Glutamatergic neuron (in vitro differentiated cells): ENCODE data around the gene KCTD11. TPM values are rescaled to one million over a fixed set of nuclear protein-coding genes. Genes with fewer than 3 reads are reported as not detected.

Experiments
- DNase-seq: peaks from one replicate; pipeline ENCODE4 v3.0.0; 2022
- H3K27ac Mint-ChIP-seq: one replicate; pipeline ENCODE4 v1.8.0; 2020; ENCODE audit warnings: mild to moderate bottlenecking, mixed read lengths, inconsistent platforms; ENCODE audit not compliant: unreplicated experiment
- H3K27me3 Mint-ChIP-seq: one replicate; pipeline ENCODE4 v1.8.0; 2020; ENCODE audit warnings: mild to moderate bottlenecking, moderate library complexity, mixed read lengths, inconsistent platforms; ENCODE audit not compliant: unreplicated experiment
- H3K36me3 Mint-ChIP-seq: one replicate; pipeline ENCODE4 v1.8.0; 2020; ENCODE audit warnings: mild to moderate bottlenecking, mixed read lengths, inconsistent platforms; ENCODE audit not compliant: unreplicated experiment
- H3K4me1 Mint-ChIP-seq: one replicate; pipeline ENCODE4 v1.8.0; 2020; ENCODE audit warnings: mild to moderate bottlenecking, low read depth, mixed read lengths, inconsistent platforms; ENCODE audit not compliant: unreplicated experiment
- H3K4me3 Mint-ChIP-seq: one replicate; pipeline ENCODE4 v1.8.0; 2020; ENCODE audit warnings: mild to moderate bottlenecking, mixed read lengths, inconsistent platforms; ENCODE audit not compliant: unreplicated experiment
- H3K9me3 Mint-ChIP-seq: one replicate; pipeline ENCODE4 v1.8.0; 2020; ENCODE audit warnings: mild to moderate bottlenecking, moderate library complexity, mixed read lengths, inconsistent platforms; ENCODE audit not compliant: unreplicated experiment
- CTCF ChIP-seq: fragments of 200-600 bp; sonication (generic); IDR thresholded peaks from one replicate; pipeline ENCODE4 v1.5.0; 2021; ENCODE audit not compliant: partially characterized antibody, unreplicated experiment
- long read RNA-seq: library from polyadenylated mRNA; unstranded; transcript quantifications from one replicate; pipeline ENCODE4 v2.0.0, GENCODE V29; 2020; ENCODE audit not compliant: unreplicated experiment
- total RNA-seq: library from RNA; stranded (reverse); fragmentation: NEBNext Ultra II Directional; extraction: Animal tissue kit (Norgen Biotek cat#: 25700); gene quantifications from one replicate; pipeline ENCODE4 v1.2.1, GENCODE V29; 2021; ENCODE audit not compliant: unreplicated experiment

Gene KCTD11
- 2.2 TPM for total RNA-seq
- long read RNA-seq: 0 reads

GRCh38 chr17:7351665-7352502, at the start of gene KCTD11:
TSS of gene KCTD11 (plus strand) at chr17:7352162.
- H3K4me1 Mint-ChIP-seq: peaks cover 6% of the 10 kb centered on the region

GRCh38 chr17:7304179-7304578, 47.8 kb upstream of the KCTD11 start:
- H3K4me3 Mint-ChIP-seq: no peak overlapping the region
- no peak for TF ChIP-seq CTCF
- H3K36me3 Mint-ChIP-seq: peaks cover 3% of the 10 kb centered on the region
- H3K4me1 Mint-ChIP-seq: peaks cover 1% of the 10 kb centered on the region
- no peak overlapping the region for H3K27ac Mint-ChIP-seq
- DNase-seq: no peak
- peaks cover 12% of the 10 kb centered on the region for H3K9me3 Mint-ChIP-seq
- H3K27me3 Mint-ChIP-seq: peaks cover 13% of the 10 kb centered on the region

More at GRCh38 chr17:7351665-7352502, at the start of gene KCTD11:
- H3K9me3 Mint-ChIP-seq: peaks cover 6% of the 10 kb centered on the region
- peak within 1 kb of the TSS; percentile 90 for H3K4me3 Mint-ChIP-seq
- H3K27me3 Mint-ChIP-seq: peaks cover 8% of the 10 kb centered on the region
- H3K36me3 Mint-ChIP-seq: no peaks in the 10 kb centered on the region
- peak within 1 kb of the TSS; percentile 25 for H3K27ac Mint-ChIP-seq
- DNase-seq: peak; percentile 80
- TF ChIP-seq CTCF: no peak

GRCh38 chr17:7306911-7307685, 44.9 kb upstream of the KCTD11 start, which contains the start of gene EIF5A:
TSS of gene EIF5A (plus strand) at chr17:7307628. CDS start at chr17:7309636, 2,008 bp downstream.
- Mint-ChIP-seq H3K27me3 (peaks cover 13% of the 10 kb centered on the region), H3K4me3 (peak within 1 kb of the TSS; percentile 99), H3K4me1 (peaks cover 11% of the 10 kb centered on the region), H3K9me3 (peaks cover 21% of the 10 kb centered on the region), H3K36me3 (peaks cover 10% of the 10 kb centered on the region), H3K27ac (peak within 1 kb of the TSS; percentile 99)
- no peak for TF ChIP-seq CTCF
- DNase-seq: peak; percentile 100

GRCh38 chr17:7307686-7308624, 44.0 kb upstream of the KCTD11 start:
- no peak for TF ChIP-seq CTCF
- H3K4me1 Mint-ChIP-seq: peaks cover 11% of the 10 kb centered on the region
- peaks cover 21% of the 10 kb centered on the region for H3K9me3 Mint-ChIP-seq
- peak; percentile 60 for DNase-seq
- peak overlapping the region; percentile 99 for H3K4me3 Mint-ChIP-seq
- H3K36me3 Mint-ChIP-seq: peaks cover 10% of the 10 kb centered on the region
- peaks cover 13% of the 10 kb centered on the region for H3K27me3 Mint-ChIP-seq
- H3K27ac Mint-ChIP-seq: peak overlapping the region; percentile 99
